SU-DHL-6 (cell line): Measurements from ENCODE around the gene CADM1.

Experiments
- H2AFZ ChIP-seq: fragments of 200-600 bp; sonication (generic); 2 replicates; pipeline ENCODE4 v1.6.1; 2014; ENCODE audit warnings: low read depth, mild to moderate bottlenecking, moderate library complexity, mixed read lengths, antibody characterized with exemption, low read length; ENCODE audit not compliant: severe bottlenecking
- H3F3A ChIP-seq: fragments of 200-600 bp; shearing (Covaris generic); 2 replicates; pipeline ENCODE4 v1.6.0; 2016; ENCODE audit warnings: antibody characterized with exemption, mild to moderate bottlenecking; ENCODE audit not compliant: insufficient read depth
- H3K27ac ChIP-seq: fragments of 200-600 bp; sonication (generic); 2 replicates; pipeline ENCODE4 v1.5.1; 2016; ENCODE audit warnings: low read depth, mild to moderate bottlenecking, low read length, moderate library complexity, mixed read lengths
- H3K27me3 ChIP-seq: fragments of 200-600 bp; sonication (generic), shearing (Covaris generic); 2 replicates; pipeline ENCODE4 v1.6.0; 2014; ENCODE audit warnings: mild to moderate bottlenecking, low read length
- H3K36me3 ChIP-seq: fragments of 200-600 bp; sonication (generic); 2 replicates; pipeline ENCODE4 v1.6.1; 2014; ENCODE audit warnings: mild to moderate bottlenecking, low read length, mixed read lengths
- H3K4me2 ChIP-seq: fragments of 300-600, 200-600 bp; shearing (Covaris generic), sonication (generic); 2 replicates; pipeline ENCODE4 v1.6.0; 2014; ENCODE audit warnings: low read length, low read depth, mild to moderate bottlenecking; ENCODE audit not compliant: poor library complexity, severe bottlenecking
- H3K4me3 ChIP-seq: fragments of 200-600 bp; sonication (generic); 2 replicates; pipeline ENCODE4 v1.5.1; 2014; ENCODE audit warnings: antibody characterized with exemption, low read length, mild to moderate bottlenecking, mixed read lengths; ENCODE audit not compliant: insufficient read depth, poor library complexity, severe bottlenecking
- H3K79me2 ChIP-seq: fragments of 200-600 bp; sonication (generic); 2 replicates; pipeline ENCODE4 v1.6.1; 2014; ENCODE audit warnings: mild to moderate bottlenecking, low read length, moderate library complexity; ENCODE audit not compliant: insufficient read depth
- H3K9ac ChIP-seq: fragments of 200-600 bp; sonication (generic); 2 replicates; pipeline ENCODE4 v1.7.0; 2014; ENCODE audit warnings: mild to moderate bottlenecking, low read length
- H3K9me2 ChIP-seq: fragments of 200-600 bp; sonication (generic); replicated peaks from 2 replicates; pipeline ENCODE4 v1.6.1; 2014; ENCODE audit warnings: low read length; ENCODE audit not compliant: insufficient read depth
- H3K9me3 ChIP-seq: fragments of 200-600 bp; sonication (generic); 2 replicates; pipeline ENCODE4 v1.6.1; 2014; ENCODE audit warnings: low read length, mixed read lengths; ENCODE audit not compliant: insufficient read depth
- H4K20me1 ChIP-seq: fragments of 200-600 bp; sonication (generic); 2 replicates; pipeline ENCODE4 v1.6.1; 2014; ENCODE audit warnings: low read depth, mild to moderate bottlenecking, antibody characterized with exemption, low read length, moderate library complexity, mixed read lengths
- EZH2phosphoT487 ChIP-seq: fragments of 200-600 bp; sonication (generic), shearing (Covaris generic); conservative IDR thresholded peaks from 2 replicates; pipeline ENCODE4 v1.6.1; 2018; ENCODE audit warnings: mild to moderate bottlenecking, antibody characterized with exemption, low read length, moderate library complexity, mixed read lengths
- TF ChIP-seq, protein P1 (sequence below): fragments of 200-600 bp; sonication (generic); IDR thresholded peaks from one replicate; pipeline ENCODE4 v1.5.1; 2017; ENCODE audit warnings: antibody characterized with exemption, mild to moderate bottlenecking, low read length, moderate library complexity; ENCODE audit not compliant: insufficient read depth, poor library complexity, severe bottlenecking

Gene CADM1

DNA sequence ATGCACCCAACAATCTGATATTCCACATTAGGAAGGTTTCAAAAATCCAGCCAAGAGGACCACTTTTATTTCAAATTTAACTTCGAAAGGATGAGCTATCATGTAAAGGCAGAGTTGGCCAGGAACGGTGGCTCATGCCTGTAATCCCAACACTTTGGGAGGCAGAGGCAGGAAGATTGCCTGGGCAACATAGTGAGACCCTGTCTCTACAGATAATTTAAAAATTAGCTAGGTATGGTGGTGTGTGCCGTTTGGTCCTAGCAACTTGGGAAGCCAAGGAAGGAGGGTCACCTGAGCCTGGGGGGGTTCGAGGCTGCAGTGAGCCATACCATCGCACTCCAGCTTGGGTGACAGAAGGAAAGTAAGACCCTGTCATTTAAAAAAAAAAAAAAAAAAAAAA is 96.7 kb downstream of the CADM1 start:
- Histone ChIP-seq H3K4me2 (no peak overlapping the region), H3K9ac (no peak overlapping the region)
- no peak for TF ChIP-seq EZH2phosphoT487
- TF ChIP-seq, protein P1, sequence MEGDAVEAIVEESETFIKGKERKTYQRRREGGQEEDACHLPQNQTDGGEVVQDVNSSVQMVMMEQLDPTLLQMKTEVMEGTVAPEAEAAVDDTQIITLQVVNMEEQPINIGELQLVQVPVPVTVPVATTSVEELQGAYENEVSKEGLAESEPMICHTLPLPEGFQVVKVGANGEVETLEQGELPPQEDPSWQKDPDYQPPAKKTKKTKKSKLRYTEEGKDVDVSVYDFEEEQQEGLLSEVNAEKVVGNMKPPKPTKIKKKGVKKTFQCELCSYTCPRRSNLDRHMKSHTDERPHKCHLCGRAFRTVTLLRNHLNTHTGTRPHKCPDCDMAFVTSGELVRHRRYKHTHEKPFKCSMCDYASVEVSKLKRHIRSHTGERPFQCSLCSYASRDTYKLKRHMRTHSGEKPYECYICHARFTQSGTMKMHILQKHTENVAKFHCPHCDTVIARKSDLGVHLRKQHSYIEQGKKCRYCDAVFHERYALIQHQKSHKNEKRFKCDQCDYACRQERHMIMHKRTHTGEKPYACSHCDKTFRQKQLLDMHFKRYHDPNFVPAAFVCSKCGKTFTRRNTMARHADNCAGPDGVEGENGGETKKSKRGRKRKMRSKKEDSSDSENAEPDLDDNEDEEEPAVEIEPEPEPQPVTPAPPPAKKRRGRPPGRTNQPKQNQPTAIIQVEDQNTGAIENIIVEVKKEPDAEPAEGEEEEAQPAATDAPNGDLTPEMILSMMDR = no peak

DNA sequence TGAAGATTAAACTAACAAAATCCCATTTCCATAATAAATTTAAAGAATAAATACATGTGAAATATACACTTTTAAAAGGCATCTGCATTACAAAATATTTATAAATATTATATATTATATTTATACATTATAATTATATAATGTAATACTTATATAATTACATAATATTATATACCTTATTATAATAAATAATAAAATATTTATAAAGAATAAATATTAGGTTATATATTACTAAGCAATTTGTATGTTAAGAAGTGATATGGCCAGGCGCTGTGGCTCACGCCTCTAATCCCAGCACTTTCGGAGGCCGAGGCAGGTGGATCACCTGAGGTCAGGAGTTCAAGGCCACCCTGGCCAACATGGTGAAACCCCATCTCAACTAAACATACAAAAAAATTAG is 97.8 kb downstream of the CADM1 start:
- TF ChIP-seq, protein P1 = no peak
- TF ChIP-seq EZH2phosphoT487 = no peak
- Histone ChIP-seq H3K9me3 (no peaks in the 10 kb centered on the region), H3K9me2 (no peaks in the 10 kb centered on the region), H3K27ac (no peak overlapping the region), H3K36me3 (no peaks in the 10 kb centered on the region), H3K79me2 (no peaks in the 10 kb centered on the region), H3K4me3 (no peak overlapping the region), H2AFZ (no peak overlapping the region), H3K9ac (no peak overlapping the region), H3K27me3 (no peaks in the 10 kb centered on the region), H3K4me2 (no peak overlapping the region), H4K20me1 (no peaks in the 10 kb centered on the region), H3F3A (no peaks in the 10 kb centered on the region)

More for the DNA sequence above, 96.7 kb downstream of the CADM1 start:
- Histone ChIP-seq H3K36me3 (no peaks in the 10 kb centered on the region), H3K9me3 (no peaks in the 10 kb centered on the region), H3K9me2 (no peaks in the 10 kb centered on the region), H3F3A (no peaks in the 10 kb centered on the region), H3K4me3 (no peak overlapping the region), H4K20me1 (no peaks in the 10 kb centered on the region), H3K27me3 (no peaks in the 10 kb centered on the region), H3K79me2 (no peaks in the 10 kb centered on the region), H3K27ac (no peak overlapping the region), H2AFZ (no peak overlapping the region)

DNA sequence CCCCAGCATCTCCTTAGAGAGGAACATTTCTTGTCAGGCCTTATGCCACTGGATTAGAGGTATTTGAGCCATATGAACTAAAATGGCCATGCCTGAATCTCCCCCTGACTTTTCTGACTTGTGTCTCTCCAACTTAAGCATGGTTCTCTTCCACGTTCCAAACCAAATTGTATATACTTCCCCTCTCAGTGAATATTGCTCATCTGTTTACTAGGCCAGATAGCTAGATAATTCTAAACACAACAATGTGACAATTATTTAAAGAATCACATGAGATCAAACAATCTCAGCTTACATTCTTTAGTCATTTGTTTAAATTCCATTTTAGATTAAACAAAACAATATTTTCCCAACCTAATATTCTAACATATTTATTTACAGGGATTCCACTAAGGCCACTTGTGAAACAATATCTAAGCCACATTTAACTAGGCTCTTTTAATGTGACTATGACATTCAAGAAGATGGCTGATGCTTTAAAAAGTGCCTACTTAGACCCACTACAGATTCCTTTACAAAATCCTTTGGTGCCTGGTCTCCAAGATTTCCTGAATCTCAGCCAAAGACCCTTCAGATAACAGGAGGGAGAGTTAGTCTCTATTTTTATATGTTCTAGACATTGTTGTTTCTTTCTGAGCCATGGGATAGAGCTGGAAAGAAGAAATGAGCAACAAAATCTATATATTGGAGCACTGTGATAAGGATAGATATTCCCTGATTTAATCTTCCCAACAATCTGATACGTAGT is 105.7 kb downstream of the CADM1 start:
- Histone ChIP-seq H3K36me3 (no peaks in the 10 kb centered on the region), H3K4me2 (no peak overlapping the region), H3F3A (no peaks in the 10 kb centered on the region), H3K9me2 (no peaks in the 10 kb centered on the region), H4K20me1 (no peaks in the 10 kb centered on the region), H3K79me2 (no peaks in the 10 kb centered on the region), H3K27me3 (no peaks in the 10 kb centered on the region), H3K9me3 (no peaks in the 10 kb centered on the region), H3K27ac (no peak overlapping the region), H3K4me3 (no peak overlapping the region), H2AFZ (no peak overlapping the region), H3K9ac (no peak overlapping the region)
- TF ChIP-seq, protein P1 = no peak
- no peak for TF ChIP-seq EZH2phosphoT487
